SK-N-DZ (cell line): Measurements from ENCODE around the gene KLHDC8A. TPM values are rescaled to one million over a fixed set of nuclear protein-coding genes. Genes with fewer than 3 reads are reported as not detected.
"Not testable (repeated sequence)": the region's sequence is repeated elsewhere in the genome, so short reads cannot be mapped to it uniquely, and the experiment has no call there.

Experiments used
- DNase-seq: peaks from one replicate; pipeline ENCODE4 v3.0.0-alpha.2; 2015; ENCODE audit warnings: low spot score
- polyA plus RNA-seq, 2 experiments: library from polyadenylated mRNA; depleted of rRNA; stranded (reverse); fragments of >200 nt; gene quantifications; 2 replicates each; pipeline ENCODE4 v1.2.3, GENCODE V29; 2014

The KLHDC8A gene
- 1.4 and 1.8 TPM in 2 replicates for polyA plus RNA-seq (2014; cell fraction: cytosol; rRNA removed)
- 0.33 and 0.57 TPM in 2 replicates for polyA plus RNA-seq (2014; cell fraction: nucleus; rRNA removed)

GRCh38 chr1:205356440-205357139 lies at the start of gene KLHDC8A:
KLHDC8A (minus strand) TSS chr1:205356922; CDS start chr1:205343604, 13,318 bp downstream.
- no peak for DNase-seq

- DNase-seq, result not testable (repeated sequence)
These were observed 49.5 kb upstream of the KLHDC8A start for GRCh38 chr1:205406252-205406651.

- not testable (repeated sequence) for DNase-seq
These were observed 47.8 kb upstream of the KLHDC8A start for GRCh38 chr1:205404484-205404883.

- DNase-seq, result no peak
These were observed 41.9 kb upstream of the KLHDC8A start for GRCh38 chr1:205398586-205398985.

- peak; percentile 48 for DNase-seq
These were observed 40.4 kb upstream of the KLHDC8A start for GRCh38 chr1:205396967-205397616.

GRCh38 chr1:205395616-205396015 lies 38.9 kb upstream of the KLHDC8A start:
- no peak for DNase-seq

- DNase-seq, result no peak
These were observed 35.9 kb upstream of the KLHDC8A start for GRCh38 chr1:205392650-205393049.

- no peak for DNase-seq
These were observed 34.7 kb upstream of the KLHDC8A start for GRCh38 chr1:205391386-205391785.

- no peak for DNase-seq
These were observed 31.1 kb upstream of the KLHDC8A start for GRCh38 chr1:205387845-205388244.

GRCh38 chr1:205382990-205383389 lies 26.3 kb upstream of the KLHDC8A start:
- DNase-seq, result not testable (repeated sequence)

GRCh38 chr1:205382561-205382960 lies 25.8 kb upstream of the KLHDC8A start:
- no peak for DNase-seq

GRCh38 chr1:205381305-205381704 lies 24.6 kb upstream of the KLHDC8A start:
- no peak for DNase-seq

GRCh38 chr1:205380882-205381281 lies 24.2 kb upstream of the KLHDC8A start:
- DNase-seq, result no peak

GRCh38 chr1:205379056-205379455 lies 22.3 kb upstream of the KLHDC8A start:
- no peak for DNase-seq

GRCh38 chr1:205377355-205377754 lies 20.6 kb upstream of the KLHDC8A start:
- no peak for DNase-seq

GRCh38 chr1:205376739-205377138 lies 20.0 kb upstream of the KLHDC8A start:
- no peak for DNase-seq

GRCh38 chr1:205375835-205376545 lies 19.3 kb upstream of the KLHDC8A start:
- peak; percentile 58 for DNase-seq

- no peak for DNase-seq
These were observed 17.7 kb upstream of the KLHDC8A start for GRCh38 chr1:205374210-205375078.

GRCh38 chr1:205373798-205374175 lies 17.1 kb upstream of the KLHDC8A start:
- DNase-seq, result no peak

GRCh38 chr1:205373022-205373797 lies 16.5 kb upstream of the KLHDC8A start:
- DNase-seq, result no peak
